Measurements from ENCODE around the gene BTBD9. TPM values are rescaled to one million over a fixed set of nuclear protein-coding genes. Genes with fewer than 3 reads are reported as not detected.

BTBD9 gene
- total RNA-seq, 1 donor, result 21.4 TPM

- DNase-seq (ENCODE audit: low read depth), result no peak
- TF ChIP-seq CTCF (IDR thresholded peaks at IDR 0.05; ENCODE audit: insufficient read depth, low read length), result no peak
- no peak overlapping the region for H3K4me3 ChIP-seq (ENCODE audit: low read depth, low read length)
Measured at GRCh38 chr6:38518511-38519304, 121.0 kb downstream of the BTBD9 start.

GRCh38 chr6:38517005-38517404 lies 122.7 kb downstream of the BTBD9 start:
- no peak for TF ChIP-seq CTCF (IDR thresholded peaks at IDR 0.05; ENCODE audit: insufficient read depth, low read length)
- peak; percentile 34 for DNase-seq (ENCODE audit: low read depth)
- no peak overlapping the region for H3K4me3 ChIP-seq (ENCODE audit: low read depth, low read length)

DNA sequence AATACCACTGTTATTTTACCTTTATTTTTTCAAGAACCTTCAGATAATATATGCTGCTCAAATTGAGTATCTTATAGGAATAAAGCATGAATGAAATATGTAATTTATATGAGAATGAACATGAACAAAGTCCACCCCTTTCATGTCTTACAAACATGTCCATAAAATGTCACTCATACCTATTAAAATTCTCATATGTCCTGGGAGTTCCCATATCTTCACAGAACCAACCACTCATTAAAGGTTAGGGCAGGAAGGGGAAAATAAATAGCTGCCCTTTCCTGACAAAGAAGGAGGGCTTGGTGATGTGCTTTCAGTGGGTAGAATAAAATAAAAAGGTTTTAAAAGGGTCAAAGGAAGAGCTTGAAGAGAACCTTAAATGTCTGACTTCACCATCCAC lies 125.3 kb downstream of the BTBD9 start:
- no peak overlapping the region for H3K4me3 ChIP-seq (ENCODE audit: low read depth, low read length)
- DNase-seq (ENCODE audit: low read depth), result no peak
- no peak for TF ChIP-seq CTCF (IDR thresholded peaks at IDR 0.05; ENCODE audit: insufficient read depth, low read length)

GRCh38 chr6:38512211-38512610 lies 127.5 kb downstream of the BTBD9 start:
- H3K4me3 ChIP-seq (ENCODE audit: low read depth, low read length), result no peak overlapping the region
- TF ChIP-seq CTCF (IDR thresholded peaks at IDR 0.05; ENCODE audit: insufficient read depth, low read length), result no peak
- DNase-seq (ENCODE audit: low read depth), result no peak

DNA sequence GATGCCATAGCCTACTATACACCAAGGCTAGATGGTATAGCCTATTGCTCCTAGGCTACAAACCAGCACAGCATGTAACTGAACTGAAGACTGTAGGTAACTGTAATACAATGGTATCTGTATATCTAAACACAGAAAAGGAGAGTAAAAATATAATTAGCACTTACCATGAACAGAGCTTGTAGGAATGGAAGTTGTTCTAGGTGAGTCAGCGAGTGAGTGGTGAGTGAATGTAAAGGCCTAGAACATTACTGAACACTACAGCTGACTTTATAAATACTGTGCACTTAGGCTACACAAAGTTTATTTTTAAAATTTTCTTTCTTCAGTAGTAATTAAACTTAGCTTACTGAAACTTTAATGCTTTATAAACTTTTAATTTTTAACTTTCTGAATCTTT lies 129.5 kb downstream of the BTBD9 start:
- no peak overlapping the region for H3K4me3 ChIP-seq (ENCODE audit: low read depth, low read length)
- no peak for TF ChIP-seq CTCF (IDR thresholded peaks at IDR 0.05; ENCODE audit: insufficient read depth, low read length)
- peak; percentile 9 for DNase-seq (ENCODE audit: low read depth)

- peak; percentile 57 for DNase-seq (ENCODE audit: low read depth)
Measured at GRCh38 chr6:38509713-38510112, 130.0 kb downstream of the BTBD9 start.

More at GRCh38 chr6:38509713-38510112, 130.0 kb downstream of the BTBD9 start:
- TF ChIP-seq CTCF (IDR thresholded peaks at IDR 0.05; ENCODE audit: insufficient read depth, low read length), result no peak
- no peak overlapping the region for H3K4me3 ChIP-seq (ENCODE audit: low read depth, low read length)
